ENCODE results near the gene LRP1-AS.

LRP1-AS gene

GRCh38 chr12:57180321-57180989 is 33.0 kb upstream of the LRP1-AS start:
- no peak for DNase-seq (ENCODE audit: low read depth)

DNA sequence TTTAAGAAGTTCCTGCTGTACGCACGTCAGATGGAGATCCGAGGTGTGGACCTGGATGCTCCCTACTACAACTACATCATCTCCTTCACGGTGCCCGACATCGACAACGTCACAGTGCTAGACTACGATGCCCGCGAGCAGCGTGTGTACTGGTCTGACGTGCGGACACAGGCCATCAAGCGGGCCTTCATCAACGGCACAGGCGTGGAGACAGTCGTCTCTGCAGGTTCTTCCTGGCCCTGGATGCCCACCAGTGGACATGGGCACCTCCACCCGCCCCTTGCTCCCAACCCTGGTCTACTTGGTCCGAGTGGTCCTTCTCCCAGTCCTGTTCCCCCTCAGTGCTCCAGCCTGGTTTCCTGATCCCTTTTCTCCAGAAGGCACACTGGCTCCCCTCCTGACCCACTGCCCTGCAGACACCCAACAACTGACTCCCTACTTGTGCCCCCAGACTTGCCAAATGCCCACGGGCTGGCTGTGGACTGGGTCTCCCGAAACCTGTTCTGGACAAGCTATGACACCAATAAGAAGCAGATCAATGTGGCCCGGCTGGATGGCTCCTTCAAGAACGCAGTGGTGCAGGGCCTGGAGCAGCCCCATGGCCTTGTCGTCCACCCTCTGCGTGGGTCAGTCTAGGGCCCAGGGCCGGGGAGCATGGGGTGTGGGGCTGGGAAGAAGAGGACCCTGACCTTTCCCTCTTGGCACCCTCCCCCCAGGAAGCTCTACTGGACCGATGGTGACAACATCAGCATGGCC is 32.1 kb upstream of the LRP1-AS start:
- DNase-seq (ENCODE audit: low read depth), result no peak

DNA sequence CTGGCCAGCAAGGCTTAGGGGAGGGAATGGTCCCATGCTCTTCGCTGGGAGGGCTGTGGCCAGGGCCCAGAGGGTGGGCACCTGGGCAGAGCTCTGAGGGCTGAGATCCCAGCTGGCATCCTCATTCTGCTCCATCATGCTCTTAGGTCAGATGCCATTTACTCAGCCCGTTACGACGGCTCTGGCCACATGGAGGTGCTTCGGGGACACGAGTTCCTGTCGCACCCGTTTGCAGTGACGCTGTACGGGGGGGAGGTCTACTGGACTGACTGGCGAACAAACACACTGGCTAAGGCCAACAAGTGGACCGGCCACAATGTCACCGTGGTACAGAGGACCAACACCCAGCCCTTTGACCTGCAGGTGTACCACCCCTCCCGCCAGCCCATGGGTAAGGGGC is 30.8 kb upstream of the LRP1-AS start:
- no peak for DNase-seq (ENCODE audit: low read depth)

- DNase-seq (ENCODE audit: low read depth), result no peak
Measured at GRCh38 chr12:57177354-57177753, 29.9 kb upstream of the LRP1-AS start.

DNA sequence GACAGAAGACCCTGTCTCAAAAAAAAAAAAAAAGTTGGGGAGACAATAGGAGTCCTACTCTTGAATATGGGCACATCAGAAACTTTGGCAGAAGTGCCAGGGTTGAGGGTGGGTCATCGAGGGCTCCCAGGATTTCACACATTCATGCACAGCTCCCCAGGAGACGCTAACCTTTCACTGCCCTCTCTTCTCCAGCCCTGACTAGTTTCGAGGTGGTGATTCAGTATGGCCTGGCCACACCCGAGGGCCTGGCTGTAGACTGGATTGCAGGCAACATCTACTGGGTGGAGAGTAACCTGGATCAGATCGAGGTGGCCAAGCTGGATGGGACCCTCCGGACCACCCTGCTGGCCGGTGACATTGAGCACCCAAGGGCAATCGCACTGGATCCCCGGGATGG is 29.4 kb upstream of the LRP1-AS start:
- no peak for DNase-seq (ENCODE audit: low read depth)

GRCh38 chr12:57176139-57176477 is 28.7 kb upstream of the LRP1-AS start:
- no peak for DNase-seq (ENCODE audit: low read depth)

DNA sequence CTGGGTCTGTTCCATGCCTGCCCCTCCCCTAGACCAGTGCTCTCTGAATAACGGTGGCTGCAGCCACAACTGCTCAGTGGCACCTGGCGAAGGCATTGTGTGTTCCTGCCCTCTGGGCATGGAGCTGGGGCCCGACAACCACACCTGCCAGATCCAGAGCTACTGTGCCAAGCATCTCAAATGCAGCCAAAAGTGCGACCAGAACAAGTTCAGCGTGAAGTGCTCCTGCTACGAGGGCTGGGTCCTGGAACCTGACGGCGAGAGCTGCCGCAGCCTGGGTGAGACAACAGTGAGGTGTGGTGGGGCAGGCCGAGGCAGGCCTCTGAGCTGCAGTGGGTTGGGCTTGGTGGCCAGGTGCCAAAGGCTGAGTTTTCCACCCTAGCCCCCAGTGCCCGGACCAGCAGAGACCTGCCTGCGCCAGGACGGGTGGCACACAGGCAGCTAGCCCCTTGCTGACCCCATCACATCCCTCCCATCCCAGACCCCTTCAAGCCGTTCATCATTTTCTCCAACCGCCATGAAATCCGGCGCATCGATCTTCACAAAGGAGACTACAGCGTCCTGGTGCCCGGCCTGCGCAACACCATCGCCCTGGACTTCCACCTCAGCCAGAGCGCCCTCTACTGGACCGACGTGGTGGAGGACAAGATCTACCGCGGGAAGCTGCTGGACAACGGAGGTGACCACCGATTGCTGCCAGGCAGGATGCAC is 28.2 kb upstream of the LRP1-AS start:
- DNase-seq (ENCODE audit: low read depth), result peak; percentile 24

DNA sequence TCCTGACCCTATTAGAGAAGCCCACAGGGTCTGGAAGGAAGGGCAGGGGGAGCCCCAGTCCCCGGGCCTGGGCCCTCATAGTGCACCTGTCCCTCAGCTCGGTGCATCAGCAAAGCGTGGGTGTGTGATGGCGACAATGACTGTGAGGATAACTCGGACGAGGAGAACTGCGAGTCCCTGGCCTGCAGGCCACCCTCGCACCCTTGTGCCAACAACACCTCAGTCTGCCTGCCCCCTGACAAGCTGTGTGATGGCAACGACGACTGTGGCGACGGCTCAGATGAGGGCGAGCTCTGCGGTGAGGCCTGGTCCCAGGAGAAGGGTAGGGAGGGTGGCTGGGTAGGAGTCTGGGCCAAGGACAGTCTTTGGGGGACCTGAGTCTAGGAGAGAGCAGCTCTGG is 26.3 kb upstream of the LRP1-AS start:
- DNase-seq (ENCODE audit: low read depth), result no peak

DNA sequence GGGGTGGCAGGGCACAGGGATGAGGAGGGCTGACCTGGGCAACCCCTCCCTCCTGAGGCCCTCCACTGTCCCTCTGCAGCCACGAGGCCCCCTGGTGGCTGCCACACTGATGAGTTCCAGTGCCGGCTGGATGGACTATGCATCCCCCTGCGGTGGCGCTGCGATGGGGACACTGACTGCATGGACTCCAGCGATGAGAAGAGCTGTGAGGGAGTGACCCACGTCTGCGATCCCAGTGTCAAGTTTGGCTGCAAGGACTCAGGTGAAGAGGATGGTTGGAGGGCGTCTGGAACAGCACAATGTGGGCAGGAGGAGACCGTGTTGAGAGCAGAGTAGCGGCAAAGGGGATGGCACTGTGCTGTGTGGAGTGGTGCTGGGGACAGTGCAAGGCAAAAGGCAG is 25.7 kb upstream of the LRP1-AS start:
- DNase-seq (ENCODE audit: low read depth), result no peak

- DNase-seq (ENCODE audit: low read depth), result peak; percentile 58
Measured at GRCh38 chr12:57171668-57172067, 24.2 kb upstream of the LRP1-AS start.

GRCh38 chr12:57170927-57171326 is 23.5 kb upstream of the LRP1-AS start:
- no peak for DNase-seq (ENCODE audit: low read depth)

DNA sequence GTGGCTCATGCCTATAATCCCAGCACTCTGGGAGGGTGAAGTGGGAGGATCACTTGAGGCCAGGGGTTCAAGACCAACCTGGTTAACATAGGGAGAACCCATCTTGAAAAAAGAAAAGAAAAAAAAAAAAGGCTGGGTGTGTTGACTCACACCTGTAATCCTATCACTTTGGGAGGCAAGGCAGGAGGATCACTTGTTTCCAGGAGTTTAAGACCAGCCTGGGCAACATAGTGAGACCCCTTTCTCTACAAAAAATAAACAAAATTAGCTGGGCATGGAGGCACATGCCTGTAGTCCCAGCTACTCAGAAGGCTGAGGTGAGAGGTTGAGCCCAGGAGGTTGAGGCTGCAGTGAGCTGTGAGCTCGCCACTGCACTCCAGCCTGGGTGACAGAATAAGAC is 23.0 kb upstream of the LRP1-AS start:
- DNase-seq (ENCODE audit: low read depth), result no peak

DNA sequence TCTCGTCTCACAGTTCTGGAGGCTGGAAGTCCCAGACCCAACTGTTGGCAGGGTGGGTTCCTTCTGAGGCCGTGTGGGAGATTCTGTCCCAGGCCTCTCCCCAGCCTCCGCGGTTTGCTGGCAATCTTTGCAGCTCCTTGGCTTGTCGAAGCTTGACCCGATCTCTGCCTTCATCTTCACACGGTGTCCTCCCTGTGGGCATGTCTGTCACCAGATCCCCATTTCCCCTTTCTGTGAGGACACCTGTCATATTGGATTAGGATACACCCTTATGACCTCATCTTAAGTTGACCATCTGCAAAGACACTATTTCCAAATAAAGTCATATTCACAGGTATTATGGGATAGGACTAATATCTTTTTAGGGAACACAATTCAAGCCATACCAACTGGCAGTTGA is 22.6 kb upstream of the LRP1-AS start:
- DNase-seq (ENCODE audit: low read depth), result no peak

- DNase-seq (ENCODE audit: low read depth), result no peak
Measured at GRCh38 chr12:57169046-57169795, 21.8 kb upstream of the LRP1-AS start.

- no peak for DNase-seq (ENCODE audit: low read depth)
Measured at GRCh38 chr12:57168058-57168457, 20.6 kb upstream of the LRP1-AS start.

- DNase-seq (ENCODE audit: low read depth), result no peak
Measured at GRCh38 chr12:57166971-57167371, 19.6 kb upstream of the LRP1-AS start.

GRCh38 chr12:57165741-57166140 is 18.3 kb upstream of the LRP1-AS start:
- no peak for DNase-seq (ENCODE audit: low read depth)

GRCh38 chr12:57164966-57165625 is 17.7 kb upstream of the LRP1-AS start:
- DNase-seq (ENCODE audit: low read depth), result no peak

DNA sequence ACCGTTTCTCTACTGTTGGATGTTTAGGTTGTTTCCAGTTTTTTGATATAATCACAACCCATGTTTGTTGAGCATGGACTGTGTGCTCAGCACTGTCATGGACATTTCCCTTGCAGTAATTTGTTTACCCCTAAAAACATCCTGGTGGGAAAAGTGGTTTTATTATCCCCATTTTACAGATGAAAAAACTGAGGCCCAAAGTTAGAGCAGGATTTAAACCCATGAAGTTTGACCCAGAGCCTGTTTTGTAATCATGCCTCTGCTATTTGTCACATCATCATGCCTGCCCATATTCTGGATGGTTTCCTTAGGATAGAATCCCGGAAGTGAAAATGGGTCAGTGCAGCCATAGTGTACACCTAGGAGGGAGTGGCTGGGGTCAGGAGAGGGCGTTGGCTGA is 17.0 kb upstream of the LRP1-AS start:
- DNase-seq (ENCODE audit: low read depth), result no peak

- no peak for DNase-seq (ENCODE audit: low read depth)
Measured at GRCh38 chr12:57162553-57163125, 15.2 kb upstream of the LRP1-AS start.

DNA sequence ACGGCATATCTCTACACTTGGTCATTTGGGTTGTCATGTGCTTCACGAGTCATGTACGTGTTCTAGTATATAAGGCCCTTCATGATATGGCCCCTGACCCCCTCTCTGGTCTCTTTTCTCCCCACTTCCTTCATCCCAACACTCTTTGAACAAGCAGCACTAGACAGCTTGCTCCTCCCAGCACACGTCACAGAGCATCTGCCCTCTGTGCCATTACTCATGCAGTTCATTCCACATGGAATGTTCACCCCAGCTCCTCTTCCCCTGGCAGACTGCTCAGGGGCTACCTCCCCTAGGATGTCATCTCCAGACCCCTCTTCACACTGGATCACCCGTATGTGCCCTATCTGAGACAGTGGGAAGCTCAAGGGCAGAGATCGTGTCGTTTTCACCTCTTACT is 14.1 kb upstream of the LRP1-AS start:
- no peak for DNase-seq (ENCODE audit: low read depth)

DNA sequence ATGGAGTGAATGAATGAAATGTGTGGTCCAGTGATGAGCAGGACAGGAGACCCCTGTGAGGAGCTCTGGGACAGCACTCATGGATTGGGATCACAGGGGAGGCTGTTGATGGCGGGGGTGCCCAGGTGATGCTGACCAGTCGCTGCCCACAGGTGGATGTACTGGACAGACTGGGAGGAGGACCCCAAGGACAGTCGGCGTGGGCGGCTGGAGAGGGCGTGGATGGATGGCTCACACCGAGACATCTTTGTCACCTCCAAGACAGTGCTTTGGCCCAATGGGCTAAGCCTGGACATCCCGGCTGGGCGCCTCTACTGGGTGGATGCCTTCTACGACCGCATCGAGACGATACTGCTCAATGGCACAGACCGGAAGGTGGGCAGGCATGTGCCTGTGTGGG is 13.3 kb upstream of the LRP1-AS start:
- no peak for DNase-seq (ENCODE audit: low read depth)

All from GM04503 (cell line).